ENCODE results near the gene PDK2. TPM values are rescaled to one million over a fixed set of nuclear protein-coding genes. Genes with fewer than 3 reads are reported as not detected.
A peak's percentile ranks its signal among the peaks of the same experiment; 100 is the strongest.

PDK2 gene
- total and polyA plus RNA-seq, 9 of the 15 experiments (the other 6 are each of a cell fraction or from before 2014, with no cell fraction given): 0.03 to 2.5 (median 1.4) TPM

GRCh38 chr17:50079334-50080095 is 15.6 kb upstream of the PDK2 start (continued):
- TF ChIP-seq ZNF12 (CRISPR knock-in tag; IDR thresholded peaks at IDR 0.05) (0 out of 2 replicates have a peak, but pooled peaks have one; percentile 44), DIDO1 (tag; IDR thresholded peaks at IDR 0.05; ENCODE audit: low read depth) (0 out of 2 replicates have a peak, but pooled peaks have one; percentile 21), ZBTB49 (CRISPR knock-in tag; IDR thresholded peaks at IDR 0.05; ENCODE audit: borderline replicate concordance) (no peak), NEUROD1 (IDR thresholded peaks at IDR 0.05; ENCODE audit: borderline replicate concordance, low read depth, low read length, partially characterized antibody) (peak; percentile 24), ELF1 (tag; IDR thresholded peaks at IDR 0.05) (no peak), ZC3H11A (IDR thresholded peaks at IDR 0.05; ENCODE audit: low read depth, low read length) (no peak), SMARCB1 (IDR thresholded peaks at IDR 0.05; ENCODE audit: insufficient read length, low read depth) (no peak), SMAD1 (IDR thresholded peaks at IDR 0.05; ENCODE audit: low read depth, low read length, partially characterized antibody) (peak; percentile 16), MYNN (IDR thresholded peaks at IDR 0.05) (peak; percentile 62; the same call in 1 of the 2 replicates), MYNN (CRISPR knock-in tag; IDR thresholded peaks at IDR 0.05) (no peak), CBX3 (IDR thresholded peaks at IDR 0.05; ENCODE audit: borderline replicate concordance in 1 of 2, low read length in 2 of 2) (0 out of 3 replicates have a peak, but pooled peaks of 1 of the 2 experiments have one; percentile 52), HIVEP1 (CRISPR knock-in tag; IDR thresholded peaks at IDR 0.05) (no peak), MLLT1 (IDR thresholded peaks at IDR 0.05) (peak in 1 of 2 experiments; percentile 98; a peak in 2 of 4 replicates), CBX1 (IDR thresholded peaks at IDR 0.05; ENCODE audit: low read depth) (0 out of 2 replicates have a peak, but pooled peaks have one; percentile 27), STAT5B (CRISPR knock-in tag; IDR thresholded peaks at IDR 0.05) (no peak), UBTF (IDR thresholded peaks at IDR 0.05; ENCODE audit: borderline replicate concordance in 1 of 2, low read depth in 2 of 2, low read length in 2 of 2) (0 out of 4 replicates have a peak, but pooled peaks of 1 of the 2 experiments have one; percentile 15), MTF1 (CRISPR knock-in tag; IDR thresholded peaks at IDR 0.05; ENCODE audit: borderline replicate concordance) (no peak), KLF16 (IDR thresholded peaks at IDR 0.05) (peak; percentile 67; the same call in 1 of the 2 replicates), SETDB1 (IDR thresholded peaks at IDR 0.05; ENCODE audit: low read length) (no peak), CBFA2T2 (conservative IDR thresholded peaks at IDR 0.05) (no peak), KLF10 (CRISPR knock-in tag; IDR thresholded peaks at IDR 0.05) (no peak)

Data from K562 (cell line).